Dendritic cell treated with granulocyte-macrophage colony-stimulating factor and Interleukin-4, amounts not matched to agents 40 ng/mL and 50 ng/mL, for 4 days (primary cell): ENCODE measurements around the gene NHERF2.
A peak's percentile ranks its signal among the peaks of the same experiment; 100 is the strongest.

Experiments used
- H3K27ac Mint-ChIP-seq: one replicate; pipeline ENCODE4 v1.8.0; 2022; ENCODE audit warnings: mild to moderate bottlenecking, mixed read lengths
- H3K27me3 Mint-ChIP-seq: one replicate; pipeline ENCODE4 v1.8.0; 2022; ENCODE audit warnings: mild to moderate bottlenecking, mixed read lengths
- H3K36me3 Mint-ChIP-seq: one replicate; pipeline ENCODE4 v1.8.0; 2022; ENCODE audit warnings: low read depth, mixed read lengths
- H3K4me1 Mint-ChIP-seq: one replicate; pipeline ENCODE4 v1.8.0; 2022; ENCODE audit warnings: low read depth, mixed read lengths
- H3K4me3 Mint-ChIP-seq: one replicate; pipeline ENCODE4 v1.8.0; 2022; ENCODE audit warnings: mild to moderate bottlenecking, moderate library complexity, mixed read lengths
- H3K9me3 Mint-ChIP-seq: one replicate; pipeline ENCODE4 v1.8.0; 2022; ENCODE audit warnings: mixed read lengths
- intact Hi-C: fragments of 100-400 bp; cut with micrococcal nuclease; formaldehyde crosslinking; loops from one replicate; pipeline ENCODE4 v1.15.0; 2022

Gene NHERF2

GRCh38 chr16:2022723-2023091 is 4.0 kb upstream of the NHERF2 start:
- H3K27ac Mint-ChIP-seq = peak overlapping the region; percentile 67
- H3K36me3 Mint-ChIP-seq = no peaks in the 10 kb centered on the region
- H3K9me3 Mint-ChIP-seq = no peaks in the 10 kb centered on the region
- H3K4me3 Mint-ChIP-seq = peak overlapping the region; percentile 68
- peaks cover 43% of the 10 kb centered on the region for H3K4me1 Mint-ChIP-seq
- intact Hi-C loops = loop anchor here (2.0 kb wide), 1 partner anchor 118 kb away; no protein-coding TSS in a partner anchor
- peaks cover 80% of the 10 kb centered on the region for H3K27me3 Mint-ChIP-seq

DNA sequence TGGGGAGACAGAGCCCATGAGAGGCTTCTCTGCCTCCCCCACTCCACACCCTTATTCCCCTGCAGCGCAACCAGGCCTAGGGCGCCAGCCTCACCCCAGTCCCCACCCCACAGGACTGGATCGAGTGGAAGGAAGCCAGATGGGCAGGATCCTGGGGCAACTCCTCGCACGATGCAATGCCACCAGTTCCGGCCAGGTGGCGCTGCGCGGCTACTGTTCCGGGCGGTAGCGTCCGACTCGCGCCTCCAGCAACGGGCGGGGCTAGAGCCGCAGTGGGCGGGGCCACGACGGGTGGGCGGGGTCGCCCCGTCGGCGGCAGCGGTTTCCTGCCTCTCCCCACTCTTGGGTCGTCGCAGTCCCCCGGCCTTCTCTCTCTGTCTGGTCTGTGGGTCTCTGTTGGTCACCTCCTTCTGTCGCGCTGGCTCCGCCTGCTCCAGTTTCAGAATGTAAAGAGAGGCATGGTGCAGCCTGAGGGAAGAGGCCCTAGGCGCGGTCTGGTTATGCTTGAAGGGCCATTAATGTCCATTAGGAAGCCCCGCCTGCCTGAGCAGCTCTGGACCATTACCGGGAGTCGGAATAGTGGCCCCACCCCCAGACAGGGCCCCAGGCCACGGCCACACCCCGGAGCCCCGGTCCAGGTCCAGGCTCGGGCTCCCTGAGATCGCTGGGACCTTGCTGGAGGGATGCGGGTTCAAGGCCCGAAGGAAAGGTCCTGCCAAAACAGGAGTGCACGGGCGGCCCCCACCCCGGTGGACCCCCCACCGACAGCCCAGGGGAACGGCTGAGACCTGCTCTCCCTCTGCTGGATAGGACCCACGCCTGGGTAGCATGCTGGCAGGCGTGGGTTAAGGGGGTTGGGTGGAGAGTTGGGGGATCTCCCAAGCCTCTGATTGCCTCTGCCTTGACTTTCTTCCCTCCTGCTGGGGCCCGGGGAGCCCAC is 3.3 kb upstream of the NHERF2 start:
- no peaks in the 10 kb centered on the region for H3K9me3 Mint-ChIP-seq
- peak overlapping the region; percentile 67 for H3K27ac Mint-ChIP-seq
- peak overlapping the region; percentile 71 for H3K4me3 Mint-ChIP-seq
- intact Hi-C loops = loop anchor here (2.0 kb wide), 1 partner anchor 117 kb away; no protein-coding TSS in a partner anchor
- peaks cover 43% of the 10 kb centered on the region for H3K4me1 Mint-ChIP-seq
- H3K27me3 Mint-ChIP-seq = peaks cover 80% of the 10 kb centered on the region
- no peaks in the 10 kb centered on the region for H3K36me3 Mint-ChIP-seq

- Mint-ChIP-seq H3K4me3 (no peak overlapping the region), H3K27me3 (peaks cover 81% of the 10 kb centered on the region), H3K9me3 (no peaks in the 10 kb centered on the region), H3K4me1 (peaks cover 43% of the 10 kb centered on the region), H3K27ac (peak overlapping the region; percentile 67), H3K36me3 (no peaks in the 10 kb centered on the region)
- intact Hi-C loops = no loop called here
Measured at GRCh38 chr16:2024032-2024420, 2.7 kb upstream of the NHERF2 start.

- Mint-ChIP-seq H3K27ac (peak overlapping the region; percentile 67), H3K4me3 (no peak overlapping the region), H3K27me3 (peaks cover 76% of the 10 kb centered on the region), H3K36me3 (no peaks in the 10 kb centered on the region), H3K4me1 (peaks cover 39% of the 10 kb centered on the region), H3K9me3 (no peaks in the 10 kb centered on the region)
- intact Hi-C loops = no loop called here
Measured at GRCh38 chr16:2025251-2025650, 1.5 kb upstream of the NHERF2 start.

DNA sequence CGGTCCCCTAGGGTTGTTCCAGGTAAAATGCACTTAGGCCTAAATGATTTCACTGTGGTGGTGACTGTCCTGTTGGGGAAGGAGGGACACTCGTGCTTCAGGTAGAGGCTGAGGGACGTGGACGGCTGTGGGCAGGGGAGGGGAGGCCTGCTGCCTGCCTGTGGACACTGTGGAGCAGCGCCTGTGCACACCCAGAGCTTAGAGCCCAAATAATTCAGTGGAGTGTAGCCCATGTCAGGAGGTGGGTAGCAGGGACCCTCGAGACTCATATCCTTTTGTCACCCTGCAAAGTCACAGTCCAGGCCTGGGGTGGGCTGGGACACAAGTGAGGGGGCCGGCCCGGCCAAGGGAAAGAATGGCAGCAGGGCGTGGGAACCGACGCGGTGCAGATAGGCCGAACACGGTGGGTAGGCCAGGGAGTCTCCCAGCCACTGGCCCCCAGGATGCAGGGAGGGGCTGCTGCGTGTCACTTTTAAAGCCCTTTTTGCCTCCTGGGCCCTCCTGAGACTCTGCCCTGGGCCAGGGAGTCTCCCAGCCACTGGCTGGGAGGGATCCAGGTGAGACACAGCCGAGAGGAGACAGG is 733 bp upstream of the NHERF2 start:
- Mint-ChIP-seq H3K36me3 (no peaks in the 10 kb centered on the region), H3K4me3 (peak overlapping the region; percentile 40), H3K27me3 (peaks cover 74% of the 10 kb centered on the region), H3K4me1 (peaks cover 33% of the 10 kb centered on the region), H3K9me3 (no peaks in the 10 kb centered on the region), H3K27ac (no peak overlapping the region)
- intact Hi-C loops = no loop called here

GRCh38 chr16:2027024-2028010 is 615 bp downstream of the NHERF2 start:
- H3K4me3 Mint-ChIP-seq = peak overlapping the region; percentile 67
- H3K9me3 Mint-ChIP-seq = no peaks in the 10 kb centered on the region
- intact Hi-C loops = no loop called here
- H3K27me3 Mint-ChIP-seq = peaks cover 69% of the 10 kb centered on the region
- H3K4me1 Mint-ChIP-seq = peaks cover 34% of the 10 kb centered on the region
- no peaks in the 10 kb centered on the region for H3K36me3 Mint-ChIP-seq
- no peak overlapping the region for H3K27ac Mint-ChIP-seq

DNA sequence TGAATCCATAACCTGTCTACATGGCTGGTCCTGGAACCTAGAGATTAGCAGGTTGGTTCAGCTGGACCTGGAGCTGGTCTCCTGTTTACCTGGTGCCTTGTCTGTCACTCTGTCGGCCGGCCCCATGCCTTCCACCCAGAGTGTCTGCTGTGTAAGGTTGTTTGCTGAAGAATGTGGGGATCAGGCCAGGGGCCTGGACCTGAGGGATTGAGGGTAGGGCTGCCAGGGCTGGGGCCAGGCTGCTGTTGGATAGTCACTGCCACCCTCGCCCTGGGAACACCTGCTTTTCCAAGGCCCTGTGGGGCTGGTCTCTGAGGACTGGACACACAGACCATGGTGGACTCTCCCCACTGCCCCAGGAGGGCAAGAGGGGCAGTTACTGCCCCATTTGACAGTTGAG is 1.4 kb downstream of the NHERF2 start:
- H3K4me1 Mint-ChIP-seq = peaks cover 34% of the 10 kb centered on the region
- H3K9me3 Mint-ChIP-seq = no peaks in the 10 kb centered on the region
- intact Hi-C loops = no loop called here
- H3K27ac Mint-ChIP-seq = no peak overlapping the region
- no peak overlapping the region for H3K4me3 Mint-ChIP-seq
- H3K36me3 Mint-ChIP-seq = no peaks in the 10 kb centered on the region
- peaks cover 71% of the 10 kb centered on the region for H3K27me3 Mint-ChIP-seq

DNA sequence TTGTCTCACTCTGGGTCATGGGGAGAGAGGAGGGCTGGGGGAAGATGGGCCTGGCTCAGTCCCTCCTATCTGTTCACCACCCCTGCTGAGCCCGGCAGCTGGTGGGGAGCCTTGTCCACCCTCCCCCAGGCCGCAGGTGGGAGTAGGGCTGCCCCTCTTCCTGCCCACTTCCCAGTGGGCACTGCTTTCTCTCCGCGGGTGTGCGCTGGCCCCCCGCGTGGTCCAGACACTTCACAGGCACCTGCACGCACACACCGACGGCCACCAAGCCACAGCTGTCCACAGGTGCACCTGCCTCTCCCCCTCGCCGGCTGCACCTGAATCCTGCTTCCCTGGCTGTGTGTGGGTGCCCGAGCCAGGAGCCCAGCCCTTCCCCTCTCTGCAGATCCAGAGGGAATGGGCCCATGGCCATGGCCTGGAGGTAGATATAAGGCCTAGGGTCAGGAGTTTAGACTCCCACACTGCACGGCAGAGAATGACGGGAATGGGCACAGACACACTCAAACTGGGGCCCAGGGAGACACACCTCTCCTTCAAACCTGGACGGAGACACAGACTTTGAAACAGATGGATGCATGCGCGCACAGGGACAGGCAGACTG is 2.0 kb downstream of the NHERF2 start:
- H3K36me3 Mint-ChIP-seq = no peaks in the 10 kb centered on the region
- H3K9me3 Mint-ChIP-seq = no peaks in the 10 kb centered on the region
- peaks cover 76% of the 10 kb centered on the region for H3K27me3 Mint-ChIP-seq
- no peak overlapping the region for H3K27ac Mint-ChIP-seq
- H3K4me3 Mint-ChIP-seq = no peak overlapping the region
- H3K4me1 Mint-ChIP-seq = peaks cover 35% of the 10 kb centered on the region
- intact Hi-C loops = no loop called here

DNA sequence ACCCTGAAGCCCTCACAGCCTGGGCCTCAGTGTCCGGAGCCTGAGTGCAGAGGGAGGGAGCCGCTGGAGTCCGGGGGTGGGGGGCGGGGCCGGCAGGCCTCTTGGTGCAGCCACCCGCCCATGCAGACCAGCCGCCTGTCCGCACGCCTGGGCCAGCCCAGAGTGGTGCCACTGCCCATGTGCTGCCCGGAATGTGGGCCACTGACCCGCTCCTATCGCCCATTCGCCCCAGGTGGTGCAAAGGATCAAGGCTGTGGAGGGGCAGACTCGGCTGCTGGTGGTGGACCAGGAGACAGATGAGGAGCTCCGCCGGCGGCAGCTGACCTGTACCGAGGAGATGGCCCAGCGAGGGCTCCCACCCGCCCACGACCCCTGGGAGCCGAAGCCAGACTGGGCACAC is 2.6 kb downstream of the NHERF2 start:
- Mint-ChIP-seq H3K9me3 (no peaks in the 10 kb centered on the region), H3K4me1 (peaks cover 33% of the 10 kb centered on the region), H3K27me3 (peaks cover 76% of the 10 kb centered on the region), H3K27ac (no peak overlapping the region), H3K36me3 (no peaks in the 10 kb centered on the region), H3K4me3 (no peak overlapping the region)
- intact Hi-C loops = no loop called here

DNA sequence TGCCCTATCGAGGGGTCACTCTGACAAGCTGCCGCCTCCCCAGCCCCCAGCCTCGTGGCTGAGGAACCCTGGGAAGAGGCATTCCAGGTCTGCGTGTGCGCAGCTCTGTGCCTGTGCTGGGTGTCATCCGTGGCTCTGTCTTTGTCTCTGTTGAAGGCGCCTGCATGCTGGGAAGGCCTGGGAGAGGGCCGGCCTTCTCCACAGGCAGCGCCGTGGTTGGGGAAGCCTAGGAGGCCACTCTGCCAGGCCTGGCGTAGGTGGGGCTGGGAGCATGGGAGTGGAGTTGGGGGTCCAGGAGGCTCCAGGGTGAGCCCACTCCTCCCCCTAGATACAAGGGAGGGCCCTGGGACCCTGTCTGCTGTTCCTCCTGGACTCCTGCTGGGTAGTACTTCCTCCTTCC is 3.3 kb downstream of the NHERF2 start:
- H3K36me3 Mint-ChIP-seq = no peaks in the 10 kb centered on the region
- H3K27ac Mint-ChIP-seq = no peak overlapping the region
- H3K27me3 Mint-ChIP-seq = peaks cover 75% of the 10 kb centered on the region
- H3K4me3 Mint-ChIP-seq = no peak overlapping the region
- H3K4me1 Mint-ChIP-seq = peaks cover 31% of the 10 kb centered on the region
- no peaks in the 10 kb centered on the region for H3K9me3 Mint-ChIP-seq
- intact Hi-C loops = no loop called here

DNA sequence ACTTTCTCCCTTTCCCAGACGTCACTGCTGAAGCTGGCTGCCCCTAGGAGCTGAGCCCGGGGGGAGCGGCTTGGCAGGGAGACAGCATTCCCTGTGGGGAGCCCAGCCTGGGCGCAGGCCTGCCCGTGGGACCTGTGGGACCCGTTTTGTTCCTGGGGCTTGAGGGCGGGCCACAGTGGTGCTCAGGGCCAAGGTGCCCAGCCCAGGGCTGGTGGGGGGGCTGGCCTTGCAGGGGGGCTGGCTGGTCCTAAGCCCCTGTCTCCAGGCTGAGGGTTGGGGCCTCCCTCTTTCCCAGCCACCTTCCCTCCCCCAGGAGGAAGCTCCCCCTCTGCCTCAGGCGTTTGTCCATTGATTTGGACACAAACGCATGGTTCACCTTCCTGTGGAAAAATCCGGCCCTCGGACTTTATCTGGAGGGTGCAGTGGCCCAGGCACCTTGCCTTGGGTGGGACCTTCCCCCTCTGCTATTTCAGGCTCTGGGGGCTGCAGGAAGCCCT is 4.4 kb downstream of the NHERF2 start:
- intact Hi-C loops = no loop called here
- Mint-ChIP-seq H3K9me3 (no peaks in the 10 kb centered on the region), H3K36me3 (no peaks in the 10 kb centered on the region), H3K27ac (no peak overlapping the region), H3K27me3 (peaks cover 65% of the 10 kb centered on the region), H3K4me3 (no peak overlapping the region), H3K4me1 (peaks cover 25% of the 10 kb centered on the region)

- H3K36me3 Mint-ChIP-seq = no peaks in the 10 kb centered on the region
- H3K4me3 Mint-ChIP-seq = no peak overlapping the region
- intact Hi-C loops = no loop called here
- peaks cover 61% of the 10 kb centered on the region for H3K27me3 Mint-ChIP-seq
- no peaks in the 10 kb centered on the region for H3K9me3 Mint-ChIP-seq
- peak overlapping the region; percentile 63 for H3K27ac Mint-ChIP-seq
- peaks cover 22% of the 10 kb centered on the region for H3K4me1 Mint-ChIP-seq
Measured at GRCh38 chr16:2032285-2033056, 5.8 kb downstream of the NHERF2 start.
